CD4-positive, alpha-beta T cell (primary cell): ENCODE results near the gene MBNL2. TPM values are rescaled to one million over a fixed set of nuclear protein-coding genes. Genes with fewer than 3 reads are reported as not detected.
A peak's percentile ranks its signal among the peaks of the same experiment; 100 is the strongest.

Experiments used
- ATAC-seq: fragments of 200-7000 bp; cut with Tn5 transposase; one replicate; pipeline ENCODE4 v1.10.0; 2022; ENCODE audit warnings: mild to moderate bottlenecking; ENCODE audit not compliant: poor library complexity
- CTCF ChIA-PET: fragments of 350-600 bp; sonication (Branson Sonifier 250); formaldehyde crosslinking; loops from one replicate; lab custom pipeline; 2021; ENCODE audit warnings: antibody characterized with exemption, inconsistent platforms; lab: Charles Lee
- POLR2A ChIA-PET: fragments of 350-600 bp; sonication (Branson Sonifier 250); formaldehyde crosslinking; loops from one replicate; lab custom pipeline; 2021; ENCODE audit warnings: antibody characterized with exemption, inconsistent platforms; lab: Charles Lee
- DNase-seq, 14 experiments: peaks; one replicate each; pipeline ENCODE4 v3.0.0-alpha.2; 2013 to 2020; ENCODE audit warnings: mixed read lengths in 2 of 14
- H3K27ac ChIP-seq, 2 donors: one replicate each; pipeline versions ENCODE4 v1.5.1 to v1.7.0; 2013; ENCODE audit warnings: low read length in 2 of 2, low read depth in 1 of 2, mild to moderate bottlenecking in 1 of 2
- H3K27me3 ChIP-seq, 2 experiments: 1 replicate in 1 of 2; 2 replicates in 1 of 2; pipeline versions ENCODE4 v1.6.1 to v1.7.0; 2013; ENCODE audit warnings: low read length in 2 of 2, control low read depth in 1 of 2, mild to moderate bottlenecking in 1 of 2, moderate library complexity in 1 of 2; ENCODE audit not compliant: insufficient read depth in 2 of 2, control insufficient read depth in 1 of 2
- H3K36me3 ChIP-seq: one replicate; pipeline ENCODE4 v1.6.1; 2013; ENCODE audit warnings: low read length, control low read depth; ENCODE audit not compliant: insufficient read depth
- H3K4me1 ChIP-seq: one replicate; pipeline ENCODE4 v1.6.1; 2013; ENCODE audit warnings: low read length, control low read depth; ENCODE audit not compliant: insufficient read depth
- H3K4me3 ChIP-seq: one replicate; pipeline ENCODE4 v1.5.1; 2013; ENCODE audit warnings: mild to moderate bottlenecking, low read length, moderate library complexity
- H3K9me3 ChIP-seq, 2 experiments: 1 replicate in 1 of 2; 2 replicates in 1 of 2; pipeline versions ENCODE4 v1.6.1 to v1.7.0; 2013; ENCODE audit warnings: low read length in 2 of 2, mild to moderate bottlenecking in 2 of 2, control low read depth in 1 of 2, moderate library complexity in 1 of 2; ENCODE audit not compliant: control insufficient read depth in 1 of 2, insufficient read depth in 1 of 2
- H3K27ac Mint-ChIP-seq: one replicate; pipeline ENCODE4 v1.8.0; 2020; ENCODE audit warnings: mixed read lengths
- H3K27me3 Mint-ChIP-seq: one replicate; pipeline ENCODE4 v1.8.0; 2021; ENCODE audit warnings: mixed read lengths
- H3K36me3 Mint-ChIP-seq: one replicate; pipeline ENCODE4 v1.8.0; 2021; ENCODE audit warnings: low read depth, mixed read lengths
- H3K4me1 Mint-ChIP-seq: one replicate; pipeline ENCODE4 v1.8.0; 2021; ENCODE audit warnings: low read depth, mixed read lengths
- H3K4me3 Mint-ChIP-seq: one replicate; pipeline ENCODE4 v1.8.0; 2020; ENCODE audit warnings: mild to moderate bottlenecking, mixed read lengths
- H3K9me3 Mint-ChIP-seq: one replicate; pipeline ENCODE4 v1.8.0; 2020; ENCODE audit warnings: mixed read lengths
- intact Hi-C, 2 experiments: fragments of 100-400 bp; cut with DNase I in 1 of 2; cut with micrococcal nuclease in 1 of 2; formaldehyde crosslinking; loops; one replicate each; pipeline versions ENCODE4 v1.15.1 to v1.9.0; 2023 to 2025; cut with DNase I, micrococcal nuclease
- total RNA-seq, 174 experiments: library from RNA in 2 of 174; stranded (reverse) in 2 of 174; gene quantifications; one replicate each; pipeline ENCODE4 v1.2.3 and lab custom pipeline; 2021 to 2026
- TF ChIP-seq, protein P1 (sequence below): fragments of 200-600 bp; IDR thresholded peaks from one replicate; pipeline ENCODE4 v1.8.0; 2022; ENCODE audit warnings: antibody characterized with exemption, mild to moderate bottlenecking

The MBNL2 gene
- total RNA-seq, 2 experiments from 2014 or later: 35.9 to 36.0 TPM

DNA sequence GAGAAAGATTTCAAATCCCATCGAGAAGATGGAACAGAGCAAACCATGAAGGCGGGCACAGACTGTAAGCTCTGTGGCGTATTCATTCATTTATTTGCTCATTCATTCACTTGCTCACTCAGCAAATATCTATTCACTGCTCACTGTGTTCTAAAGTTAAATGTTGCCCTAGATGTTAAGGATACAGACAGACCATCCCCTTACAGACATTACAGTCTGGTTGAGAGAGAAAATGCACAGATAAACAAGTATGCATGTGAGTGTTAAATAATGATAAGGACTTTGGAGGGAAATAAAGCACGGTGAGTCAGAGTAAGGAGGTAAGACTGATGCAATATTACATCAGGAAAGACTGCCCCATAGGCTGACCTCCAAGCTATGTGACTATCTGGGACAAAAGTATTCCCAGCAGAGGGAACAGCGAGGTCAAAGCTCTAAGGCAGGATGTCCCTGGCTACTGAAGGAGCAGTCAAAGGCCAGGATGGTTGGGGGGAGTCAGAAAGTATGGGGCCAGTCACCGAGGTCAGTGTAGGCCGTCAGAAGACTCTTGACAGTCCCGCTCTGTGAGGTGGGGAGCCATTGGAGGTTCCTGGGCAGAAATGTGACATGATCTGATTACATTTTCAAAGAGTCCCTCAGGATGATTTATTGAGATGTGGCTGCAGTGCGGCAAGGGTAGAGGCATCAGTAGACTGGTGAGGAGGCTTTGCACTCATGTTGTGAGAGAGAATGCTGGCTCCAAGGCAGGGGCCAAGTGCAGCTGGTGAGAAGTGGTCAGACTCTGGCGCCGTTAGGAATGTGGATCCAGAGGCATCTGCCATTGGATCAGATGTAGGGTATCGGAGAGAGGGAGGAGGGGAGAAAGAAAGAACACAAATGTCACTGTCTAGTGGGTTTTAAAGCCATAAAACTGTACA lies 37.9 kb downstream of the MBNL2 start:
- CTCF ChIA-PET: interaction anchor here (1.1 kb wide), 1 partner anchor 38 kb away, joined by 3 read pairs; the partner anchor contains the start of gene MBNL2
- no peak for DNase-seq
- H3K27ac Mint-ChIP-seq: peak overlapping the region; percentile 31
- no peaks in the 10 kb centered on the region for H3K27me3 ChIP-seq
- no peaks in the 10 kb centered on the region for H3K27me3 Mint-ChIP-seq
- intact Hi-C loops: no loop called here
- TF ChIP-seq, protein P1, sequence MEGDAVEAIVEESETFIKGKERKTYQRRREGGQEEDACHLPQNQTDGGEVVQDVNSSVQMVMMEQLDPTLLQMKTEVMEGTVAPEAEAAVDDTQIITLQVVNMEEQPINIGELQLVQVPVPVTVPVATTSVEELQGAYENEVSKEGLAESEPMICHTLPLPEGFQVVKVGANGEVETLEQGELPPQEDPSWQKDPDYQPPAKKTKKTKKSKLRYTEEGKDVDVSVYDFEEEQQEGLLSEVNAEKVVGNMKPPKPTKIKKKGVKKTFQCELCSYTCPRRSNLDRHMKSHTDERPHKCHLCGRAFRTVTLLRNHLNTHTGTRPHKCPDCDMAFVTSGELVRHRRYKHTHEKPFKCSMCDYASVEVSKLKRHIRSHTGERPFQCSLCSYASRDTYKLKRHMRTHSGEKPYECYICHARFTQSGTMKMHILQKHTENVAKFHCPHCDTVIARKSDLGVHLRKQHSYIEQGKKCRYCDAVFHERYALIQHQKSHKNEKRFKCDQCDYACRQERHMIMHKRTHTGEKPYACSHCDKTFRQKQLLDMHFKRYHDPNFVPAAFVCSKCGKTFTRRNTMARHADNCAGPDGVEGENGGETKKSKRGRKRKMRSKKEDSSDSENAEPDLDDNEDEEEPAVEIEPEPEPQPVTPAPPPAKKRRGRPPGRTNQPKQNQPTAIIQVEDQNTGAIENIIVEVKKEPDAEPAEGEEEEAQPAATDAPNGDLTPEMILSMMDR: no peak
- H3K4me1 ChIP-seq: peaks cover 42% of the 10 kb centered on the region
- no peaks in the 10 kb centered on the region for H3K9me3 Mint-ChIP-seq
- no peak overlapping the region for H3K4me3 ChIP-seq
- peaks cover 43% of the 10 kb centered on the region for H3K36me3 Mint-ChIP-seq
- H3K4me3 Mint-ChIP-seq: no peak overlapping the region
- H3K4me1 Mint-ChIP-seq: peaks cover 85% of the 10 kb centered on the region
- POLR2A ChIA-PET: no interaction called here
- ATAC-seq: no peak
- H3K9me3 ChIP-seq: no peaks in the 10 kb centered on the region
- no peak overlapping the region for H3K27ac ChIP-seq
- H3K36me3 ChIP-seq: no peaks in the 10 kb centered on the region

DNA sequence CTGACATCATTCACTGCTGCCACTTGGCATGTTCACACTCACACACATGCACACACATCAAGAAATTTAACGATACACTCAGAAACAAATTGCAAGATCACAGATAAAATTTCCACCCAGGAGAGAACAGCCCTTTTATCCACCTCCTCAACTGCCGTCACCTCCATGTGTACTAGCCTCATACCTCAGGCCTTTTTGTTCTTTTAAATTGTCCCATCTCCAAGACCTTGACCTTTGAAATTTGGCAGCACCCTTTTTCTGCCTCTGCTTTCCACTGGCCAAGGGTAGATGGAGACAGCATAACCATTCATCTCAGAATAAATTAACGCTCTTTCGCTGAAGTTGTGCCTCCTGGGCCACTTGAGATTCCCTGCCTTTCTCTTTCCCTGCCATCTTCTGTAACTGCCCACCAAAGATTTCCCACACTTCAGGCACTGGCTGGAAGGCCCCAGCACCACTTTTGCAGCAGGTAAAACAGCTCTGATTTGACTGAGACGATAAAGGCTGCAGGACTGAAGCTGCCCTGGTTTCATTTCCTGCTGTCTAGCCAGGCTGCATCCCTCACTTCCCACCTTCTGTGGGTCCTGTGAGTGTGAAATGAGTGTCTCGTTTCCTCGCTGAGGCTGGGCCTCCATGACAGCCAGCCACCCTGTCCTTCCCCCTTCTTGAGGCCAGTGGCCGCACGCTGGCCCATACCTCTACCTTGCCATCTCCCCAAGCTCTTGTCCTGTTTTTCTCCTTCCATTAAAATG lies 39.3 kb downstream of the MBNL2 start:
- peak overlapping the region; percentile 36 for H3K4me3 Mint-ChIP-seq
- ATAC-seq (peak; percentile 61), DNase-seq (peak in 7 of 14 experiments; percentile 1 to 71 (median 23))
- H3K4me3 ChIP-seq: no peak overlapping the region
- H3K4me1 Mint-ChIP-seq: peaks cover 71% of the 10 kb centered on the region
- H3K27me3 Mint-ChIP-seq: no peaks in the 10 kb centered on the region
- no peaks in the 10 kb centered on the region for H3K9me3 Mint-ChIP-seq
- no peak overlapping the region for H3K27ac ChIP-seq
- peaks cover 42% of the 10 kb centered on the region for H3K4me1 ChIP-seq
- no peaks in the 10 kb centered on the region for H3K36me3 ChIP-seq
- peaks cover 32% of the 10 kb centered on the region for H3K36me3 Mint-ChIP-seq
- ChIA-PET CTCF (interaction anchor here (0.6 to 1.1 kb wide), 2 partner anchors 151 to 1511 kb away, joined by 3 read pairs; no protein-coding TSS in a partner anchor), POLR2A (no interaction called here)
- no peaks in the 10 kb centered on the region for H3K27me3 ChIP-seq
- peak overlapping the region; percentile 6 for H3K27ac Mint-ChIP-seq
- H3K9me3 ChIP-seq: no peaks in the 10 kb centered on the region
- intact Hi-C loops: no loop called here
- TF ChIP-seq, protein P1: no peak

DNA sequence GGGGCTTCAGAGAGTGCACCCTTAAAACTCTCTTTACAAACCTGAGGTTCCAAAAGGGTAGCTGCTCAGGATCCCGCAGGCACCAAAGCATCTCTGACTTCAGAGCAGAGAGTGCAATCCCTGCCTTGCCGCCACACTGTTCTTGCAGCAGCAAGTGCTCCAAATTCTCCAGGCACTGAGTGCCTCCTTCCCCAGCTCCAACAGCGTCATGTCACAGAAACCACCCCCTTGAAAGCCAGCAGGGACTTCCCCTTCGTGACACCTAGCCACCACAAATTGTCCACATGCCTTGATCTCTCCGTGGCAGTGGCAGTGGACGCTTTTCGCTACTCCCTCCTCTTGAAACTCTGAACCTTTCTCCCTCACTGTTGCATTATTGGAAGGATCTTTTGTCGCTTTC lies 39.9 kb downstream of the MBNL2 start:
- POLR2A ChIA-PET: no interaction called here
- Mint-ChIP-seq H3K4me1 (peaks cover 68% of the 10 kb centered on the region), H3K9me3 (no peaks in the 10 kb centered on the region), H3K27ac (peak overlapping the region; percentile 6), H3K27me3 (no peaks in the 10 kb centered on the region), H3K4me3 (peak overlapping the region; percentile 8), H3K36me3 (peaks cover 28% of the 10 kb centered on the region)
- DNase-seq (peak in 5 of 14 experiments; percentile 5 to 66 (median 8)), ATAC-seq (peak; percentile 40)
- H3K27ac ChIP-seq: no peak overlapping the region
- H3K36me3 ChIP-seq: no peaks in the 10 kb centered on the region
- H3K27me3 ChIP-seq: no peaks in the 10 kb centered on the region
- H3K9me3 ChIP-seq: no peaks in the 10 kb centered on the region
- TF ChIP-seq, protein P1: no peak
- peaks cover 42% of the 10 kb centered on the region for H3K4me1 ChIP-seq
- intact Hi-C loops: no loop called here
- CTCF ChIA-PET: interaction anchor here (0.6 to 1.1 kb wide), 2 partner anchors 152 to 1512 kb away, joined by 3 read pairs; no protein-coding TSS in a partner anchor
- H3K4me3 ChIP-seq: no peak overlapping the region
